HepG2 (cell line): ENCODE results near the gene GBP1. TPM values are rescaled to one million over a fixed set of nuclear protein-coding genes. Genes with fewer than 3 reads are reported as not detected.
A peak's percentile ranks its signal among the peaks of the same experiment; 100 is the strongest.

ENCODE experiments used
- ARNT2 ChIP-seq: sonication (generic); formaldehyde crosslinking; IDR thresholded peaks from 2 replicates; pipeline ENCODE4 v1.8.0; 2022; ENCODE audit warnings: mild to moderate bottlenecking, low read depth, missing genetic modification reagents, moderate library complexity
- ELF3 ChIP-seq: IDR thresholded peaks from 2 replicates; pipeline ENCODE4 v1.6.1; 2016; ENCODE audit warnings: missing genetic modification reagents, missing compliant biosample characterization
- ELK4 ChIP-seq: sonication (generic); formaldehyde crosslinking; IDR thresholded peaks from 2 replicates; pipeline ENCODE4 v1.9.0; 2021; ENCODE audit warnings: missing genetic modification reagents, borderline replicate concordance
- FOXP4 ChIP-seq: sonication (generic); formaldehyde crosslinking; IDR thresholded peaks from 2 replicates; pipeline ENCODE4 v1.4.0; 2020; ENCODE audit warnings: missing genetic modification reagents
- KDM1A ChIP-seq: IDR thresholded peaks from 2 replicates; pipeline ENCODE4 v1.6.1; 2016; ENCODE audit warnings: missing compliant biosample characterization
- KDM6A ChIP-seq: IDR thresholded peaks from 2 replicates; pipeline ENCODE4 v1.6.1; 2016; ENCODE audit warnings: low read depth
- MXD3 ChIP-seq: IDR thresholded peaks from 2 replicates; pipeline ENCODE4 v1.6.1; 2016; ENCODE audit warnings: mild to moderate bottlenecking, missing biosample characterization, missing genetic modification reagents
- NR1H2 ChIP-seq: sonication (generic); formaldehyde crosslinking; IDR thresholded peaks from 2 replicates; pipeline ENCODE4 v1.8.1; 2022; ENCODE audit warnings: low read depth, missing genetic modification reagents, borderline replicate concordance
- RNF2 ChIP-seq: fragments of 450-650 bp; conservative IDR thresholded peaks from 2 replicates; pipeline ENCODE4 v1.6.1; 2016; ENCODE audit warnings: low read depth
- SMAD9 ChIP-seq: sonication (generic); formaldehyde crosslinking; IDR thresholded peaks from 2 replicates; pipeline ENCODE4 v1.5.1; 2020; ENCODE audit warnings: mild to moderate bottlenecking, missing genetic modification reagents
- SNAPC4 ChIP-seq: sonication (generic); formaldehyde crosslinking; IDR thresholded peaks from 2 replicates; pipeline ENCODE4 v1.4.0; 2020; ENCODE audit warnings: mild to moderate bottlenecking, missing genetic modification reagents
- ZBTB14 ChIP-seq: sonication (generic); formaldehyde crosslinking; IDR thresholded peaks from 2 replicates; pipeline ENCODE4 v1.4.0; 2020; ENCODE audit warnings: missing genetic modification reagents
- ZFP36 ChIP-seq: fragments of 150-350 bp; IDR thresholded peaks from 2 replicates; pipeline ENCODE4 v1.6.1; 2018; ENCODE audit warnings: borderline replicate concordance, low read length, low read depth; ENCODE audit not compliant: partially characterized antibody
- ZNF431 ChIP-seq: sonication (generic); formaldehyde crosslinking; IDR thresholded peaks from 2 replicates; pipeline ENCODE4 v1.9.0; 2022; ENCODE audit warnings: missing genetic modification reagents, low read depth, mild to moderate bottlenecking, borderline replicate concordance
- ZNF530 ChIP-seq: sonication (generic); formaldehyde crosslinking; IDR thresholded peaks from 2 replicates; pipeline ENCODE4 v1.5.0; 2020; ENCODE audit warnings: low read depth, mild to moderate bottlenecking, missing genetic modification reagents
- ZNF704 ChIP-seq: sonication (generic); formaldehyde crosslinking; IDR thresholded peaks from 2 replicates; pipeline ENCODE4 v1.8.1; 2023; ENCODE audit warnings: mild to moderate bottlenecking, inconsistent platforms, moderate library complexity, missing genetic modification reagents, borderline replicate concordance
- ZNF709 ChIP-seq: sonication (generic); formaldehyde crosslinking; IDR thresholded peaks from 2 replicates; pipeline ENCODE4 v1.5.0; 2020; ENCODE audit warnings: mild to moderate bottlenecking, missing genetic modification reagents
- ZSCAN31 ChIP-seq: sonication (generic); formaldehyde crosslinking; IDR thresholded peaks from 2 replicates; pipeline ENCODE4 v1.5.0; 2020; ENCODE audit warnings: low read depth, mild to moderate bottlenecking, missing genetic modification reagents
- polyA plus RNA-seq, 8 experiments: library from polyadenylated mRNA; depleted of rRNA in 3 of 8; stranded (reverse) in 7 of 8; unstranded in 1 of 8; fragments of >200 nt; fragmentation: Illumina TruSeq in 4 of 8; extraction: Trizol in 4 of 8; gene quantifications; 2 replicates each; pipeline versions ENCODE4 v1.2.1 to v1.2.3, GENCODE V29; 2011 to 2016; ENCODE audit warnings: low read depth in 4 of 8, missing spikeins in 1 of 8, mixed read lengths in 1 of 8; ENCODE audit not compliant: insufficient read depth in 1 of 8
- total RNA-seq, 5 experiments: library from RNA; depleted of rRNA; stranded (reverse); fragments of >200 nt; fragmentation: Illumina TruSeq; extraction: Trizol; gene quantifications; 2 replicates each; pipeline ENCODE4 v1.2.3, GENCODE V29; 2016; ENCODE audit warnings: low read depth in 1 of 5

GBP1 gene
- total and polyA plus RNA-seq, 2 of the 13 experiments (the other 11 are each of a cell fraction or from before 2014, with no cell fraction given), result 0.62 to 2.3 TPM

GRCh38 chr1:89044970-89045721 lies 19.9 kb downstream of the GBP1 start (continued):
- TF ChIP-seq SNAPC4 (CRISPR knock-in tag) (no peak), KDM6A (CRISPR knock-in tag) (peak; percentile 95), ZFP36 (no peak), ZNF530 (no peak), ELK4 (CRISPR knock-in tag) (no peak), KDM1A (CRISPR knock-in tag) (peak; percentile 68; the same call in 1 of the 2 replicates), ARNT2 (CRISPR knock-in tag) (no peak), ZNF704 (CRISPR knock-in tag) (no peak), MXD3 (no peak), ZNF431 (no peak), ZBTB14 (CRISPR knock-in tag) (no peak), RNF2 (no peak), NR1H2 (CRISPR knock-in tag) (no peak), FOXP4 (CRISPR knock-in tag) (peak; percentile 73), ZNF709 (CRISPR knock-in tag) (no peak), ELF3 (CRISPR knock-in tag) (peak; percentile 84; the same call in 1 of the 2 replicates), ZSCAN31 (CRISPR knock-in tag) (no peak), SMAD9 (CRISPR knock-in tag) (no peak)
